Dermis blood vessel endothelial cell (primary cell): Measurements from ENCODE around the gene LRMDA. TPM values are rescaled to one million over a fixed set of nuclear protein-coding genes. Genes with fewer than 3 reads are reported as not detected.

Source experiments
- DNase-seq: peaks from one replicate; pipeline ENCODE4 v3.0.0; 2010
- total RNA-seq: library from RNA; depleted of rRNA; stranded (reverse); fragments of >200 nt; gene quantifications from 2 replicates; pipeline ENCODE4 v1.2.3, GENCODE V29; 2014

The LRMDA gene
- total RNA-seq, 1 donor from 2014 or later, result 27.4 TPM

GRCh38 chr10:76375761-76376160 lies 944.3 kb downstream of the LRMDA start:
- DNase-seq, result no peak

- no peak for DNase-seq
Observed at GRCh38 chr10:76382381-76382851, 951.0 kb downstream of the LRMDA start.

- DNase-seq, result no peak
Observed at GRCh38 chr10:76388321-76389023, 957.0 kb downstream of the LRMDA start.

GRCh38 chr10:76393875-76394706 lies 962.7 kb downstream of the LRMDA start:
- no peak for DNase-seq

- DNase-seq, result no peak
Observed at GRCh38 chr10:76394707-76395042, 963.3 kb downstream of the LRMDA start.

GRCh38 chr10:76395251-76395650 lies 963.8 kb downstream of the LRMDA start:
- DNase-seq, result no peak

GRCh38 chr10:76396134-76396533 lies 964.7 kb downstream of the LRMDA start:
- no peak for DNase-seq

GRCh38 chr10:76397181-76398042 lies 966.0 kb downstream of the LRMDA start:
- DNase-seq, result no peak

GRCh38 chr10:76398043-76398710 lies 966.8 kb downstream of the LRMDA start:
- DNase-seq, result no peak

- DNase-seq, result no peak
Observed at GRCh38 chr10:76399226-76399625, 967.8 kb downstream of the LRMDA start.

- no peak for DNase-seq
Observed at GRCh38 chr10:76401006-76401405, 969.6 kb downstream of the LRMDA start.

GRCh38 chr10:76403912-76404311 lies 972.5 kb downstream of the LRMDA start:
- DNase-seq, result no peak

- DNase-seq, result no peak
Observed at GRCh38 chr10:76404531-76404930, 973.1 kb downstream of the LRMDA start.

- no peak for DNase-seq
Observed at GRCh38 chr10:76405922-76406321, 974.5 kb downstream of the LRMDA start.

GRCh38 chr10:76408646-76409045 lies 977.2 kb downstream of the LRMDA start:
- DNase-seq, result no peak

GRCh38 chr10:76411729-76412435 lies 980.5 kb downstream of the LRMDA start:
- no peak for DNase-seq

GRCh38 chr10:76415554-76415953 lies 984.1 kb downstream of the LRMDA start:
- DNase-seq, result no peak

GRCh38 chr10:76416642-76417041 lies 985.2 kb downstream of the LRMDA start:
- DNase-seq, result no peak

GRCh38 chr10:76420725-76421124 lies 989.3 kb downstream of the LRMDA start:
- no peak for DNase-seq

- no peak for DNase-seq
Observed at GRCh38 chr10:76422769-76423168, 991.3 kb downstream of the LRMDA start.

- DNase-seq, result no peak
Observed at GRCh38 chr10:76428551-76429367, 997.3 kb downstream of the LRMDA start.
